Vagina (tissue), 2 donors: ENCODE data around the gene IFT122.

Experiments
- POLR2A ChIP-seq, 2 donors: fragments of 450-650 bp; IDR thresholded peaks; one replicate each; pipeline ENCODE4 v1.6.1; 2017; ENCODE audit warnings: antibody characterized with exemption in 2 of 2, mild to moderate bottlenecking in 2 of 2, moderate library complexity in 2 of 2
- POLR2AphosphoS5 ChIP-seq, 2 donors: sonication (generic); formaldehyde crosslinking; IDR thresholded peaks; one replicate each; pipeline ENCODE4 v1.9.0; 2017; ENCODE audit warnings: antibody characterized with exemption in 2 of 2, mild to moderate bottlenecking in 2 of 2, low read depth in 1 of 2; ENCODE audit not compliant: insufficient read depth in 1 of 2
- TF ChIP-seq, protein P1 (sequence below), 3 experiments: fragments of 450-650 bp in 2 of 3; fragments of 200-600 bp in 1 of 3; sonication (generic) in 1 of 3; IDR thresholded peaks; one replicate each; pipeline ENCODE4 v1.5.1; 2017 to 2019; ENCODE audit warnings: antibody characterized with exemption in 3 of 3, mild to moderate bottlenecking in 2 of 3, moderate library complexity in 2 of 3

GRCh38 chr3:129470861-129471260, 30.8 kb downstream of the IFT122 start:
- TF ChIP-seq, protein P1, sequence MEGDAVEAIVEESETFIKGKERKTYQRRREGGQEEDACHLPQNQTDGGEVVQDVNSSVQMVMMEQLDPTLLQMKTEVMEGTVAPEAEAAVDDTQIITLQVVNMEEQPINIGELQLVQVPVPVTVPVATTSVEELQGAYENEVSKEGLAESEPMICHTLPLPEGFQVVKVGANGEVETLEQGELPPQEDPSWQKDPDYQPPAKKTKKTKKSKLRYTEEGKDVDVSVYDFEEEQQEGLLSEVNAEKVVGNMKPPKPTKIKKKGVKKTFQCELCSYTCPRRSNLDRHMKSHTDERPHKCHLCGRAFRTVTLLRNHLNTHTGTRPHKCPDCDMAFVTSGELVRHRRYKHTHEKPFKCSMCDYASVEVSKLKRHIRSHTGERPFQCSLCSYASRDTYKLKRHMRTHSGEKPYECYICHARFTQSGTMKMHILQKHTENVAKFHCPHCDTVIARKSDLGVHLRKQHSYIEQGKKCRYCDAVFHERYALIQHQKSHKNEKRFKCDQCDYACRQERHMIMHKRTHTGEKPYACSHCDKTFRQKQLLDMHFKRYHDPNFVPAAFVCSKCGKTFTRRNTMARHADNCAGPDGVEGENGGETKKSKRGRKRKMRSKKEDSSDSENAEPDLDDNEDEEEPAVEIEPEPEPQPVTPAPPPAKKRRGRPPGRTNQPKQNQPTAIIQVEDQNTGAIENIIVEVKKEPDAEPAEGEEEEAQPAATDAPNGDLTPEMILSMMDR (IDR thresholded peaks at IDR 0.05), result no peak
- TF ChIP-seq POLR2AphosphoS5 (IDR thresholded peaks at IDR 0.05; ENCODE audit: insufficient read depth in 1 of 2, low read depth in 1 of 2) (no peak), POLR2A (IDR thresholded peaks at IDR 0.05) (no peak)
